A375 (cell line): Measurements from ENCODE around the gene KCND1. TPM values are rescaled to one million over a fixed set of nuclear protein-coding genes. Genes with fewer than 3 reads are reported as not detected.

Experiments
- small RNA-seq: library from RNA; depleted of rRNA; stranded (forward); fragments of <200 nt; gene quantifications from one replicate; pipeline ENCODE3, GENCODE V24; 2014
- total RNA-seq: library from RNA; depleted of rRNA; stranded (reverse); fragments of >200 nt; shearing (Covaris generic); gene quantifications from 2 replicates; pipeline ENCODE4 v1.2.3, GENCODE V29; 2014; rRNA removed

The KCND1 gene
- 0.30 and 0.96 TPM in 2 replicates for total RNA-seq

DNA sequence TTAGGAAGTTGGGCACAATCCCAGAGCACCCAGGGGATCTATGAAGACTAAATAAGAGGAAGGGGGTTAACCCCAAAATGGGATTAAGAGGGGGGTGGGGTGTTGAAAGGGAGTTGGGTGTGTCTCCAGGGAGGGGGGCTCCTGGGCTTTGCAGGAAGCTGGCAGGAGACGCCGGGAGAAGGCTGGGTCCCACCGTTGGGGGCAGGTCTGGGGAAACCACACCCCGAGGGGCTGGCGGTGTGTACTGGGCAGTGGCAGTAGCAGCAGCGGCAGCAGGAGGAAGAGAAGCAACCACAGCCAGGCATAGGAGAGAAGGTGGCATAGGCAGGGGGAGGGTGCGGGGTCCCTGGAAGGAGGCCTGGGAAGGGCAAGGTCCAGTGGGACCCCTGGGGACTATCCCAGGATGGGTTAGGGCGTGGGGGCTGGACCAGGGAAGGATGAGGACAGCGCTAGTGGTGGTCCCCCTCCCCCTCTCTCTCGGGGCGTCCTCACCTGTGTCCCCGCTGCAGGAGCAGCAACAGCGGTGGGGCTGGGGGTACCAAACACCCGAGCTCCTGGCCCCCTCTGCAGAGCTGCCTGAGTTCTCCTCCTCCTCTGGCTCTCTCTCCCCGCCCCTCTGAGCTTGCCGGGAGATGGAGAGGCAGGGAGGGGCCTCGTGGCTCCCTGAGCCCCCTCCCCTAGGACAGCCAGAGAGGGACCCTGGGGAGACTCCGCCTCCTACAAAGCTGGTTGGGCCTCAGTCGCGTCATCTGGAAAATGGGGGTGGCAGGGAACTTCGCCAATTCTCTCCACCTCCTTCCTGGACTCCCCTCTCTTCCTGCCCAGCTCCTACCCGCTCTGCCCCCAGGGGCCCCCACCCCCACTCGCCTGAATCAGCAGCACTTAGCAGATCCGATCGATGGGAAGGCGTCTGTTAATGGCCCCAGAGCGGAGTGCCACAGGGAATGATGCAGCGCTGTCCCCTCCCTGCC is at the start of gene KCND1:
TSS of gene KCND1 (minus strand) at position 596 of the 971 bp plus-strand sequence. CDS start 1,573 bp downstream, outside the sequence.

DNA sequence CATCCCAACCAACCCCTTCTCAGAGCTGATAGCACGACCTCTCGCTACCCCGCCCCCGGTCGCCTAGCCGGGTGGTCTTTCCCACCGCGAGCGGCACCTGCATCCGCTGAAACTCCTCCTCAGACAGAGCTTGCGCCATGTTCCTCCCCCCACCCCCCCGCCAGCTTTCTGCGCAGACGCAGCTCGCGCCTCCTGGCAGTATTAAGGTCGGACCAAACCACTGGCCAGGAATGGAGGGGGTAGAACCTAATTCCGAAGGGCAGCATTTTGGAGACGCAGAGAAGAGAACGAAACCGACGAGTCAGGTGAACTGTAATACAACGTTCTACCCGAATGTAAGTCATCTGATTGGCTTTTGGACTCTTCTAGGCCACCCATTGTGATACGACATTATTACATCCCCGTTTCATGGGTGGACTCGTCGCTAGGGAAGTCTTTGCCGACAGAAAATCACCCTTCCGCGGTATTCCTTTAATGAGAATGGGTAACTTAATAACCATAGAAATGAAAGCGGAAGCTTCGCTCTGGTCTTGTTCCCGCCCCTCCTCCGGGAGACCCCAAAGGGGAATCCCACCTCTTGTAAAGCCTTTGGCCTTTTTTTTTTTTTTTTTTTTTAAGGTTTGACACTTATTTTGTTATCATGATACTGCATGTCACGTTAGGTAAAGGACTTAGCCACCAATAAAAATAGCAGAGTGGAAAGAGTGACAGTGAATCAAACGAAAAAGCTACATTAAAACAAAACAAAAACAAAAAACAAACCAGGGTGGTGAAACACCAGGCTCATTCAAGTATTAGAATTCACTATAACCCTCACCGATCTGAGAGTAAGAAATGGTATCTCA is 30.7 kb upstream of the KCND1 start, which contains the start of gene GRIPAP1:
TSS of gene GRIPAP1 (minus strand) at position 174 of the 845 bp plus-strand sequence. CDS start at position 139, 35 bp downstream.

DNA sequence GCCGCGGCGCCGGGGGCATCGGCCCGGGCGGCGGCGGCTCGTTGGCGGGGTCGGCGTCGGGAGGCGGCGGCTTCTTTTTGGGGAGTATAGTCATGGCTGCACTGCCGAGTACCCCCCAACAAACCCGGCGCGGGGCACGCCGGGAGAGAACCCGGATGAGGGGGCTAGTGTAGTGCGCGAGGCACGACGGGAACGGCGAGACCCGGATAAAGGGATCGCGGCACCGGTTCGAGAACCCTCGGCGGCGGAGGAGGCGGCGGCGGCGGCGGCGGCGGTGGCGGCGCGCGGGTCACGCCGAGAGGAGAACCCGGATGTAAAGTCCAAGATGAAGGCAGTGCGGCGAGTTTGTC is 14.2 kb downstream of the KCND1 start, which contains the start of gene OTUD5:
TSS of gene OTUD5 (minus strand) at position 131 of the 350 bp plus-strand sequence. CDS start at position 94, 37 bp downstream.

DNA sequence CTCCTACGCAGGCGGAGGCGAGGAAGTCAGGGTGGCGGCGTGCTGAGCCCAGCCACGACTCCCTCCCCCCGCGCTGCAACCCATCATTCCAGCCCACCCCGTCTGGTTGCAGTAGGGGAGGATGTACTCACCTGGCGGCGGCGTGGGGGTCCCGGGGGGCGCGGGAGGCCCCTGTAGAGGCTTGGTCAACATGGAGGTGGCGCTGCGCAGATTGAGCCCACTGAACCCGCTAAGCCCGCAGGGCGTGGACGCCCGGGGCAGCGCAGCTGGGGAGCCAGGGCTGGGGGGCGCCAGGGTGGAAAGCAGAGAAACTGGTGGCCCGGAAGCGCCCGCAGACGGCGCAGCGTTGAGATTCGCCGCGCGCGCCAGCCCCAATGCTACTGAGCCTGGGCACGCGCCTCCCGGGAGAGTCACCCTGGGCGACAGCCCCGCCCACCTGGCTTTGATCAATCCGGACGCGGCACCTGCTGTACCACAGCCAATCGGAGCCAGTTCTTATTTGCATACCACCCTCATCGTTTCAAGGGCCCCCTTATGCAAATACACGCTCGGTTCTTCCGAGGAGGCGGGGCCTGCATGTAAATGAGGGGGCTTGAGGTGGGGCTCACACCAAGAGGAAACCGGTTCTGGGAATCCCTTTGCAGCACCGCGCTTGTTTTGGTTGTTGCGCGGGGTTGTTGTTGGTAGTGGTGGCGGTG is 52.9 kb downstream of the KCND1 start, which contains the start of gene PIM2:
TSS of gene PIM2 (minus strand) at position 382 of the 698 bp plus-strand sequence. CDS start at position 192, 190 bp downstream.

DNA sequence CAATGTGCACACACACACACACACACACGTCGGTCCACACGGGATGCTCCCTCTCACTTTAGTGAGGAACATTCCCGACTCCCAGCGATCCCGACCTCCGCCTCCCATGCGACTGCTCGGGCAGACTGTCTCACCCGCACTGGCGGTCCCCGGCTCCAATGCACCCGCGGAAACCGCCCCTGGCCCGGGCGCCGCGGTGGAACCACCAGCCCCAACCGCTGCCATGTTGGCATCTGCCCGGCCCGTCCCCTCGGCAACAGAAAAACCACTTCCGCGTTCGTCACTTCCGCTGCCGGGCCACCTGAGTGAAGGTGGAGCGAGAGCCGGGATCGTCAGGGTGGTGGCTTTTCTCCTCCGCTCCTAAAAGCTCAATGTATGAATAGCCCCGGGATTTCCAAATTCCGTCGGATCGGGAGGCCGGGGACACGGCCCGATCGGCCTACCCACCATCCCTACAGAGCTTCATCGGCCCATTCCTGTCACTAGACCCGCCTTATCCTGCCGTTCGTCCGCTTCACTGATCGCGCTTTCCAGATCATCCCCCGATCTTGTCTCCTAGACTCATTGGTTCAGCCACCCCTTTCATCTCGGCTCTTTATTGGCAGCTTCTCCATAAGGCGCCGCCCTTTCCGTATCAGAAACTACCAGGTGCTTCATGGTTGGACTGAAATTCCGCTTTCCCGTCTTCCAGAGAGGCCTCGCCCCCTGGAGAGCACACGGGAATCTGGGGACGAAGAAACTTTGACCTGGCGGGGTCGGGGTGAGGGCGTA is 60.0 kb downstream of the KCND1 start, which contains the start of gene SLC35A2:
TSS of gene SLC35A2 (minus strand) at position 235 of the 771 bp plus-strand sequence. CDS start at position 225, 10 bp downstream.

Small RNA genes lying within 50 kb of the gene (small RNA-seq; reads per million reads assigned to genes)
- gene RNU6-722P = not detected

Other genes starting within 250 kb of the KCND1 start
- gene GLOD5, start 210.1 kb downstream of the KCND1 start, total RNA-seq = not detected in 2 replicates
- not detected in 2 replicates for gene GATA1, start 185.3 kb downstream of the KCND1 start, total RNA-seq
- gene HDAC6, start 169.8 kb downstream of the KCND1 start, total RNA-seq = 52.6 and 53.5 TPM in 2 replicates
- gene ERAS, start 145.3 kb downstream of the KCND1 start, total RNA-seq = not detected in 2 replicates
- gene PCSK1N, start 136.2 kb downstream of the KCND1 start, total RNA-seq = 0.94 and 2.3 TPM in 2 replicates
- gene TIMM17B, start 74.1 kb downstream of the KCND1 start, total RNA-seq = 87.5 and 103 TPM in 2 replicates
- 169 and 185 TPM in 2 replicates for gene PQBP1, start 73.9 kb downstream of the KCND1 start, total RNA-seq
- 31.2 and 31.6 TPM in 2 replicates for gene SLC35A2, start 60.2 kb downstream of the KCND1 start, total RNA-seq
- gene PIM2, start 52.8 kb downstream of the KCND1 start, total RNA-seq = 16.0 and 21.2 TPM in 2 replicates
- 54.6 and 60.1 TPM in 2 replicates for gene OTUD5, start 14.2 kb downstream of the KCND1 start, total RNA-seq
- 44.3 and 49.3 TPM in 2 replicates for gene GRIPAP1, start 30.4 kb upstream of the KCND1 start, total RNA-seq
- 41.4 and 48.1 TPM in 2 replicates for gene TFE3, start 71.5 kb upstream of the KCND1 start, total RNA-seq
- 0.48 and 0.83 TPM in 2 replicates for gene CCDC120, start 87.2 kb upstream of the KCND1 start, total RNA-seq
- gene PRAF2, start 102.2 kb upstream of the KCND1 start, total RNA-seq = 17.2 and 19.5 TPM in 2 replicates
- gene WDR45, start 108.0 kb upstream of the KCND1 start, total RNA-seq = 132 and 139 TPM in 2 replicates
- 44.0 and 46.9 TPM in 2 replicates for gene GPKOW, start 151.9 kb upstream of the KCND1 start, total RNA-seq
- 3.5 and 6.1 TPM in 2 replicates for gene MAGIX, start 190.9 kb upstream of the KCND1 start, total RNA-seq
- 54.4 and 77.3 TPM in 2 replicates for gene PLP2, start 200.1 kb upstream of the KCND1 start, total RNA-seq
- gene PRICKLE3, start 214.5 kb upstream of the KCND1 start, total RNA-seq = 9.5 and 10.4 TPM in 2 replicates
- gene SYP, start 228.3 kb upstream of the KCND1 start, total RNA-seq = 2.2 and 2.3 TPM in 2 replicates